H9 (cell line): ENCODE results near the gene GCSAML. TPM values are rescaled to one million over a fixed set of nuclear protein-coding genes. Genes with fewer than 3 reads are reported as not detected.

Experiments
- DNase-seq: peaks from one replicate; pipeline ENCODE4 v3.0.0-alpha.2; 2017
- H2AFZ ChIP-seq: one replicate; pipeline ENCODE4 v1.6.1; 2013; ENCODE audit warnings: mild to moderate bottlenecking, low read length, control low read depth, moderate library complexity
- H2AK5ac ChIP-seq: 2 replicates; pipeline ENCODE4 v1.6.1; 2013; ENCODE audit warnings: low read length, control low read depth, mixed read lengths; ENCODE audit not compliant: insufficient read length
- H2BK120ac ChIP-seq: one replicate; pipeline ENCODE4 v1.6.1; 2013; ENCODE audit warnings: low read depth, mild to moderate bottlenecking, low read length, control low read depth, inconsistent platforms; ENCODE audit not compliant: poor library complexity, severe bottlenecking
- H2BK12ac ChIP-seq: 2 replicates; pipeline ENCODE4 v1.6.1; 2013; ENCODE audit warnings: low read length, control low read depth, mixed read lengths, low read depth; ENCODE audit not compliant: insufficient read length
- H2BK15ac ChIP-seq: 2 replicates; pipeline ENCODE4 v1.6.1; 2013; ENCODE audit warnings: low read depth, low read length, control low read depth
- H2BK20ac ChIP-seq: one replicate; pipeline ENCODE4 v1.6.1; 2013; ENCODE audit warnings: low read depth, mild to moderate bottlenecking, low read length, control low read depth, inconsistent platforms; ENCODE audit not compliant: poor library complexity, severe bottlenecking
- H2BK5ac ChIP-seq: 2 replicates; pipeline ENCODE4 v1.6.1; 2013; ENCODE audit warnings: low read length, control low read depth, mixed read lengths; ENCODE audit not compliant: insufficient read length
- H3K14ac ChIP-seq: 2 replicates; pipeline ENCODE4 v1.6.1; 2013; ENCODE audit warnings: low read length, control low read depth; ENCODE audit not compliant: insufficient read depth
- H3K18ac ChIP-seq: 2 replicates; pipeline ENCODE4 v1.6.1; 2013; ENCODE audit warnings: low read depth, mild to moderate bottlenecking, mixed read lengths, low read length, control low read depth; ENCODE audit not compliant: insufficient read length
- H3K23ac ChIP-seq: 2 replicates; pipeline ENCODE4 v1.6.1; 2013; ENCODE audit warnings: low read length, control low read depth, mixed read lengths, low read depth; ENCODE audit not compliant: insufficient read length
- H3K23me2 ChIP-seq: 2 replicates; pipeline ENCODE4 v1.6.1; 2013; ENCODE audit warnings: low read depth, mild to moderate bottlenecking, mixed read lengths, low read length, control low read depth; ENCODE audit not compliant: insufficient read length, poor library complexity, severe bottlenecking
- H3K27ac ChIP-seq: 2 replicates; pipeline ENCODE4 v1.5.1; 2013; ENCODE audit warnings: low read length, control low read depth, mixed read lengths, low read depth; ENCODE audit not compliant: insufficient read length
- H3K27me3 ChIP-seq: 2 replicates; pipeline ENCODE4 v1.6.1; 2013; ENCODE audit warnings: low read length, control low read depth, inconsistent platforms; ENCODE audit not compliant: insufficient read depth
- H3K4ac ChIP-seq: 2 replicates; pipeline ENCODE4 v1.6.1; 2013; ENCODE audit warnings: low read depth, mild to moderate bottlenecking, control low read depth, inconsistent platforms, low read length, moderate library complexity
- H3K4me1 ChIP-seq: 2 replicates; pipeline ENCODE4 v1.6.1; 2013; ENCODE audit warnings: low read length, control low read depth, inconsistent platforms; ENCODE audit not compliant: insufficient read depth
- H3K4me2 ChIP-seq: 2 replicates; pipeline ENCODE4 v1.6.1; 2013; ENCODE audit warnings: low read length, control low read depth, mixed read lengths; ENCODE audit not compliant: insufficient read length, insufficient read depth
- H3K56ac ChIP-seq: 2 replicates; pipeline ENCODE4 v1.6.1; 2013; ENCODE audit warnings: low read depth, mild to moderate bottlenecking, mixed read lengths, low read length, control low read depth; ENCODE audit not compliant: insufficient read length
- H3K79me1 ChIP-seq: 2 replicates; pipeline ENCODE4 v1.6.1; 2013; ENCODE audit warnings: low read depth, mild to moderate bottlenecking, moderate library complexity, low read length, control low read depth, inconsistent platforms; ENCODE audit not compliant: insufficient read depth, poor library complexity, severe bottlenecking
- H3K79me2 ChIP-seq: 2 replicates; pipeline ENCODE4 v1.6.1; 2013; ENCODE audit warnings: low read length, control low read depth, inconsistent platforms; ENCODE audit not compliant: insufficient read depth
- H3K9ac ChIP-seq: 2 replicates; pipeline ENCODE4 v1.6.1; 2013; ENCODE audit warnings: low read length, control low read depth, mixed read lengths; ENCODE audit not compliant: insufficient read length; ENCODE audit errors: extremely low read depth
- H3K9me3 ChIP-seq: one replicate; pipeline ENCODE4 v1.6.1; 2013; ENCODE audit warnings: low read depth, low read length, inconsistent platforms; ENCODE audit not compliant: control insufficient read depth
- H3T11ph ChIP-seq: one replicate; pipeline ENCODE4 v1.6.1; 2013; ENCODE audit warnings: mild to moderate bottlenecking, low read length, control low read depth, inconsistent platforms
- H4K20me1 ChIP-seq: one replicate; pipeline ENCODE4 v1.6.1; 2013; ENCODE audit not compliant: control insufficient read depth, insufficient read length, insufficient read depth
- H4K5ac ChIP-seq: 2 replicates; pipeline ENCODE4 v1.6.1; 2013; ENCODE audit warnings: low read depth, mild to moderate bottlenecking, mixed read lengths, low read length, control low read depth; ENCODE audit not compliant: insufficient read length
- H4K8ac ChIP-seq: replicated peaks from 2 replicates; pipeline ENCODE4 v1.6.1; 2013; ENCODE audit warnings: low read length, control low read depth, mixed read lengths, low read depth; ENCODE audit not compliant: insufficient read length
- H4K91ac ChIP-seq: 2 replicates; pipeline ENCODE4 v1.6.1; 2013; ENCODE audit warnings: low read depth, mild to moderate bottlenecking, moderate library complexity, mixed read lengths, low read length, control low read depth; ENCODE audit not compliant: insufficient read length
- H3K27ac Mint-ChIP-seq, 3 experiments: 2 replicates in 2 of 3; 3 replicates in 1 of 3; pipeline ENCODE4 v1.8.0; 2020 to 2021; ENCODE audit warnings: mixed read lengths in 3 of 3, mild to moderate bottlenecking in 1 of 3, moderate library complexity in 1 of 3
- H3K27me3 Mint-ChIP-seq: 2 replicates; pipeline ENCODE4 v1.8.0; 2021; ENCODE audit warnings: low read depth, mild to moderate bottlenecking, moderate library complexity, mixed read lengths
- H3K36me3 Mint-ChIP-seq, 3 experiments: 2 replicates in 2 of 3; 3 replicates in 1 of 3; pipeline ENCODE4 v1.8.0; 2020 to 2021; ENCODE audit warnings: low read depth in 3 of 3, mixed read lengths in 3 of 3; ENCODE audit not compliant: insufficient read depth in 1 of 3
- H3K4me1 Mint-ChIP-seq, 2 experiments: 2 replicates each; pipeline ENCODE4 v1.8.0; 2020; ENCODE audit warnings: mixed read lengths in 2 of 2
- H3K4me3 Mint-ChIP-seq, 2 experiments: 2 replicates in 1 of 2; 3 replicates in 1 of 2; pipeline ENCODE4 v1.8.0; 2020 to 2021; ENCODE audit warnings: mild to moderate bottlenecking in 2 of 2, mixed read lengths in 2 of 2, moderate library complexity in 1 of 2
- H3K9me3 Mint-ChIP-seq, 2 experiments: 2 replicates in 1 of 2; 3 replicates in 1 of 2; pipeline ENCODE4 v1.8.0; 2020; ENCODE audit warnings: mild to moderate bottlenecking in 2 of 2, mixed read lengths in 2 of 2, moderate library complexity in 1 of 2
- WGBS: extraction: QIAGEN DNeasy Blood & Tissue Kit; methylation state at CpG from one replicate; pipeline ENCODE4 v1.1.7; 2013; ENCODE audit warnings: missing lambda C conversion rate, low lambda C conversion rate, mixed read lengths; ENCODE audit not compliant: insufficient read length; ENCODE audit errors: extremely low coverage; 5-methylcytosine and 5-hydroxymethylcytosine counted together
- total RNA-seq: library from RNA; stranded (reverse); gene quantifications from 2 replicates; pipeline ENCODE4 v1.2.1, GENCODE V29; 2021
- TF ChIP-seq, protein P1 (sequence below): fragments of 200-600 bp; sonication (generic); conservative IDR thresholded peaks from 3 replicates; pipeline ENCODE4 v1.8.0; 2021; ENCODE audit warnings: antibody characterized with exemption, mild to moderate bottlenecking

GCSAML gene
- total RNA-seq, 1 experiment from 2014 or later: not detected

DNA sequence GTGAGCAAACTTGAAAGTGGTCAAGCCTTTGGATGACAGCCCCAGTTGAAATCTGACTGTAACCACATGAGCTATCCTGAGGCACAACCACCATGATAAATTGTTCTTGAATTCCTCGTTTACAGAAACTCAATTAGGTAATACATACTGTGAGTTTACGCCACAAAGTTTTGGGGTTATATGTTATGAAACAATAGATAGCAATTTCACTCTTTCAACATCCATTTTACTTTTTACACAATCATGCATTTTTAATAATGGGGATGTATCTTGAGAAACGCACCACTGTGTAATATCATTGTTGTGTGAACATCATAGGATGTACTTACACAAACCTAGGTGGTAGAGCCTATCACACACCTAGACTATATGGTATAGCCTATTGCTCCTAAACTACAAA lies 48.1 kb upstream of the GCSAML start:
- TF ChIP-seq, protein P1, sequence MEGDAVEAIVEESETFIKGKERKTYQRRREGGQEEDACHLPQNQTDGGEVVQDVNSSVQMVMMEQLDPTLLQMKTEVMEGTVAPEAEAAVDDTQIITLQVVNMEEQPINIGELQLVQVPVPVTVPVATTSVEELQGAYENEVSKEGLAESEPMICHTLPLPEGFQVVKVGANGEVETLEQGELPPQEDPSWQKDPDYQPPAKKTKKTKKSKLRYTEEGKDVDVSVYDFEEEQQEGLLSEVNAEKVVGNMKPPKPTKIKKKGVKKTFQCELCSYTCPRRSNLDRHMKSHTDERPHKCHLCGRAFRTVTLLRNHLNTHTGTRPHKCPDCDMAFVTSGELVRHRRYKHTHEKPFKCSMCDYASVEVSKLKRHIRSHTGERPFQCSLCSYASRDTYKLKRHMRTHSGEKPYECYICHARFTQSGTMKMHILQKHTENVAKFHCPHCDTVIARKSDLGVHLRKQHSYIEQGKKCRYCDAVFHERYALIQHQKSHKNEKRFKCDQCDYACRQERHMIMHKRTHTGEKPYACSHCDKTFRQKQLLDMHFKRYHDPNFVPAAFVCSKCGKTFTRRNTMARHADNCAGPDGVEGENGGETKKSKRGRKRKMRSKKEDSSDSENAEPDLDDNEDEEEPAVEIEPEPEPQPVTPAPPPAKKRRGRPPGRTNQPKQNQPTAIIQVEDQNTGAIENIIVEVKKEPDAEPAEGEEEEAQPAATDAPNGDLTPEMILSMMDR: no peak
- no peak overlapping the region for H2AK5ac ChIP-seq
- no peak overlapping the region for H3K23ac ChIP-seq
- H4K91ac ChIP-seq: no peak overlapping the region
- H3K9me3 Mint-ChIP-seq: no peaks in the 10 kb centered on the region
- H3K79me1 ChIP-seq: no peaks in the 10 kb centered on the region
- H3K4me1 Mint-ChIP-seq: no peaks in the 10 kb centered on the region
- H3T11ph ChIP-seq: no peak overlapping the region
- DNase-seq: no peak
- H2BK5ac ChIP-seq: no peak overlapping the region
- no peak overlapping the region for H3K4me3 Mint-ChIP-seq
- H2AFZ ChIP-seq: no peak overlapping the region
- H2BK20ac ChIP-seq: no peak overlapping the region
- no peak overlapping the region for H3K27ac Mint-ChIP-seq
- H3K9me3 ChIP-seq: no peaks in the 10 kb centered on the region
- no peak overlapping the region for H3K27ac ChIP-seq
- H4K20me1 ChIP-seq: no peaks in the 10 kb centered on the region
- WGBS: no CpG with 5 or more reads among the region's 3 CpGs
- no peak overlapping the region for H2BK15ac ChIP-seq
- H2BK12ac ChIP-seq: no peak overlapping the region
- no peak overlapping the region for H4K8ac ChIP-seq
- no peaks in the 10 kb centered on the region for H3K4me1 ChIP-seq
- H3K27me3 ChIP-seq: no peaks in the 10 kb centered on the region
- H3K9ac ChIP-seq: no peak overlapping the region
- no peaks in the 10 kb centered on the region for H3K36me3 Mint-ChIP-seq
- no peak overlapping the region for H3K14ac ChIP-seq
- no peaks in the 10 kb centered on the region for H3K23me2 ChIP-seq
- no peak overlapping the region for H3K56ac ChIP-seq
- no peaks in the 10 kb centered on the region for H3K79me2 ChIP-seq
- no peak overlapping the region for H3K4me2 ChIP-seq
- H3K4ac ChIP-seq: no peak overlapping the region
- H3K27me3 Mint-ChIP-seq: no peaks in the 10 kb centered on the region; the same call in 1 of the 2 replicates
- no peak overlapping the region for H2BK120ac ChIP-seq
- H4K5ac ChIP-seq: no peak overlapping the region
- H3K18ac ChIP-seq: no peak overlapping the region
